PC-9 (cell line): ENCODE data around the gene SLC16A9.

ENCODE experiments used
- EZH2 ChIP-seq: fragments of 200-600 bp; sonication (generic); IDR thresholded peaks from 2 replicates; pipeline ENCODE4 v1.8.0; 2017; ENCODE audit warnings: antibody characterized with exemption, low read depth
- TF ChIP-seq, protein P1 (sequence below): fragments of 200-600 bp; sonication (generic); conservative IDR thresholded peaks from 2 replicates; pipeline ENCODE4 v1.6.1; 2017; ENCODE audit warnings: mixed run types, antibody characterized with exemption, mild to moderate bottlenecking, moderate library complexity

DNA sequence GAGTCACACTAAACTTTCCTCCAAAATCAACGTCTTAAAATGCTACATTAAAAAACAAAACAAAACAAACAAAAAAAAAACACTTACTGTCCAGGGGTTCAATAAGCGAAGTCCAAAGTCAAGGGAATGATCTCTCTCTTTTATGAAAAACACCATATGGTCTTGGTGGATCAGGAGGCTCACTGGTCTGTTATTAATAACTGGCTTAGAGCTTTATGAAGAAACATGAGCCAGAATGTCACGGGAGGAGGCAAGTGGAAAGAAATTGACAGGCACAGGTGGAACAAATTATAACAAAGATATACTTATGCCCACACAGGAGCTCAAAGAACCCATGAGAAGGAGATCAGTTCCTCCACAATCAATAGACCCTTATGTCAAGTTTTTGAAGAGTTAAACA lies 43.6 kb upstream of the SLC16A9 start, which contains the start of gene MRLN:
- TF ChIP-seq, protein P1, sequence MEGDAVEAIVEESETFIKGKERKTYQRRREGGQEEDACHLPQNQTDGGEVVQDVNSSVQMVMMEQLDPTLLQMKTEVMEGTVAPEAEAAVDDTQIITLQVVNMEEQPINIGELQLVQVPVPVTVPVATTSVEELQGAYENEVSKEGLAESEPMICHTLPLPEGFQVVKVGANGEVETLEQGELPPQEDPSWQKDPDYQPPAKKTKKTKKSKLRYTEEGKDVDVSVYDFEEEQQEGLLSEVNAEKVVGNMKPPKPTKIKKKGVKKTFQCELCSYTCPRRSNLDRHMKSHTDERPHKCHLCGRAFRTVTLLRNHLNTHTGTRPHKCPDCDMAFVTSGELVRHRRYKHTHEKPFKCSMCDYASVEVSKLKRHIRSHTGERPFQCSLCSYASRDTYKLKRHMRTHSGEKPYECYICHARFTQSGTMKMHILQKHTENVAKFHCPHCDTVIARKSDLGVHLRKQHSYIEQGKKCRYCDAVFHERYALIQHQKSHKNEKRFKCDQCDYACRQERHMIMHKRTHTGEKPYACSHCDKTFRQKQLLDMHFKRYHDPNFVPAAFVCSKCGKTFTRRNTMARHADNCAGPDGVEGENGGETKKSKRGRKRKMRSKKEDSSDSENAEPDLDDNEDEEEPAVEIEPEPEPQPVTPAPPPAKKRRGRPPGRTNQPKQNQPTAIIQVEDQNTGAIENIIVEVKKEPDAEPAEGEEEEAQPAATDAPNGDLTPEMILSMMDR = no peak
- TF ChIP-seq EZH2 = no peak
